ENCODE measurements around the gene PHGDH. TPM values are rescaled to one million over a fixed set of nuclear protein-coding genes. Genes with fewer than 3 reads are reported as not detected.

The PHGDH gene
- total RNA-seq, 1 donor from 2014 or later = 371 TPM

DNA sequence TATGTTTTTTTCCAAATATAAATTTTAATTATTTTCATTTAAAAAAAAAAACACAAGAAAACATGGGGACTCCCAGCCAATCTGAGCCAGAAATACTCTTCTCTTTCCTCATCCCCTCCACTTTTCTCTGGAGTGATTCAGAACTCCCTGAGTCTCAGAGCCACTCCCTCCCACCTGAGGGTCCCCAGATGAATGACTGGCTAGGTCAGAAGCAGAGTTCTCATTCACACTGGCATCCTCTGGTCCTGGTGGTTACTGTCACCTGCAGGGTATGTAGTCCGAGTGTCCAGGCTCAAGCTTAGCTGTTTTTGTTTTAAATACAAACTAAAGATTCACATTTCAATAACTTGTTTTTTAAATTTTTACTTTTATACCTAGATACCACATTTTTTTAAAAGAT, 50.7 kb downstream of the PHGDH start:
- no peak overlapping the region for H3K4me3 ChIP-seq (ENCODE audit: insufficient read depth, low read depth, low read length)
- TF ChIP-seq, protein P1, sequence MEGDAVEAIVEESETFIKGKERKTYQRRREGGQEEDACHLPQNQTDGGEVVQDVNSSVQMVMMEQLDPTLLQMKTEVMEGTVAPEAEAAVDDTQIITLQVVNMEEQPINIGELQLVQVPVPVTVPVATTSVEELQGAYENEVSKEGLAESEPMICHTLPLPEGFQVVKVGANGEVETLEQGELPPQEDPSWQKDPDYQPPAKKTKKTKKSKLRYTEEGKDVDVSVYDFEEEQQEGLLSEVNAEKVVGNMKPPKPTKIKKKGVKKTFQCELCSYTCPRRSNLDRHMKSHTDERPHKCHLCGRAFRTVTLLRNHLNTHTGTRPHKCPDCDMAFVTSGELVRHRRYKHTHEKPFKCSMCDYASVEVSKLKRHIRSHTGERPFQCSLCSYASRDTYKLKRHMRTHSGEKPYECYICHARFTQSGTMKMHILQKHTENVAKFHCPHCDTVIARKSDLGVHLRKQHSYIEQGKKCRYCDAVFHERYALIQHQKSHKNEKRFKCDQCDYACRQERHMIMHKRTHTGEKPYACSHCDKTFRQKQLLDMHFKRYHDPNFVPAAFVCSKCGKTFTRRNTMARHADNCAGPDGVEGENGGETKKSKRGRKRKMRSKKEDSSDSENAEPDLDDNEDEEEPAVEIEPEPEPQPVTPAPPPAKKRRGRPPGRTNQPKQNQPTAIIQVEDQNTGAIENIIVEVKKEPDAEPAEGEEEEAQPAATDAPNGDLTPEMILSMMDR (IDR thresholded peaks at IDR 0.05; ENCODE audit: insufficient read depth, low read depth, low read length) = no peak
- no peak for TF ChIP-seq EZH2 (IDR thresholded peaks at IDR 0.05; ENCODE audit: insufficient read depth, low read length)
- Mint-ChIP-seq H3K4me1 (ENCODE audit: low read depth, unreplicated experiment) (peaks cover 5% of the 10 kb centered on the region), H3K27me3 (ENCODE audit: low read depth, unreplicated experiment) (peaks cover 15% of the 10 kb centered on the region), H3K36me3 (ENCODE audit: low read depth, unreplicated experiment) (no peaks in the 10 kb centered on the region), H3K27ac (ENCODE audit: unreplicated experiment) (no peak overlapping the region), H3K9me3 (ENCODE audit: unreplicated experiment) (no peaks in the 10 kb centered on the region), H3K4me3 (ENCODE audit: unreplicated experiment) (no peak overlapping the region)
- H3K27ac ChIP-seq (ENCODE audit: low read depth, low read length) = no peak overlapping the region
- no peaks in the 10 kb centered on the region for H3K79me2 ChIP-seq (ENCODE audit: insufficient read depth, low read length)
- no peak for FAIRE-seq
- H2AFZ ChIP-seq (ENCODE audit: low read depth, low read length) = no peak overlapping the region
- H3K36me3 ChIP-seq (ENCODE audit: insufficient read depth, low read length) = no peaks in the 10 kb centered on the region
- DNase-seq (ENCODE audit: low read depth) = no peak
- no peaks in the 10 kb centered on the region for H4K20me1 ChIP-seq (ENCODE audit: insufficient read depth, low read length)
- no peak overlapping the region for H3K9ac ChIP-seq (ENCODE audit: low read length)
- H3K9me3 ChIP-seq (ENCODE audit: insufficient read depth, low read depth, low read length) = no peaks in the 10 kb centered on the region
- no peaks in the 10 kb centered on the region for H3K4me1 ChIP-seq (ENCODE audit: insufficient read depth, low read length)
- H3K27me3 ChIP-seq (ENCODE audit: insufficient read depth, low read length) = peaks cover 21% of the 10 kb centered on the region
- H3K4me2 ChIP-seq (ENCODE audit: low read length) = no peak overlapping the region

DNA sequence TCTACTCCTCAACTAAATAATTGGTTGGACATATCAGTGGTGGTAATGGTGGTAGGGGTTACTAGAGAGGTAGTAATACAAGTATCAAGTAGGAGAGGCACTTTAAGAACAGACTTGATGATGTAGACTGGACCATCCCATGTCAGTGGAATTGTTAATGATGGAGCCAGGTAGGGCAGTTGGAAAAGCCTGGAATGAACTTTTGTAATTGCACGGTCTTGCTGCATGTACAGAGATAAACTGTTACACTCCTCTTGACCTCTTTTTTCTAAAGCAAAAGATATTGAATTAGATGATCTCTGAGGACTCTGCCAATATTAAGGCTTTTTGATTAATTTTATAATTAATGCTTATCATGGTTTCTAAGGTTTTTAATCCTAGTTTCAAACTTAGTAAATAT, 51.2 kb downstream of the PHGDH start:
- H3K4me2 ChIP-seq (ENCODE audit: low read length) = no peak overlapping the region
- no peaks in the 10 kb centered on the region for H3K9me3 Mint-ChIP-seq (ENCODE audit: unreplicated experiment)
- no peak overlapping the region for H3K4me3 Mint-ChIP-seq (ENCODE audit: unreplicated experiment)
- H3K4me1 ChIP-seq (ENCODE audit: insufficient read depth, low read length) = no peaks in the 10 kb centered on the region
- peaks cover 6% of the 10 kb centered on the region for H3K4me1 Mint-ChIP-seq (ENCODE audit: low read depth, unreplicated experiment)
- H3K9ac ChIP-seq (ENCODE audit: low read length) = no peak overlapping the region
- no peaks in the 10 kb centered on the region for H3K36me3 ChIP-seq (ENCODE audit: insufficient read depth, low read length)
- no peaks in the 10 kb centered on the region for H4K20me1 ChIP-seq (ENCODE audit: insufficient read depth, low read length)
- TF ChIP-seq EZH2 (IDR thresholded peaks at IDR 0.05; ENCODE audit: insufficient read depth, low read length) = no peak
- TF ChIP-seq, protein P1 (IDR thresholded peaks at IDR 0.05; ENCODE audit: insufficient read depth, low read depth, low read length) = no peak
- DNase-seq (ENCODE audit: low read depth) (no peak), FAIRE-seq (no peak)
- H2AFZ ChIP-seq (ENCODE audit: low read depth, low read length) = no peak overlapping the region
- no peak overlapping the region for H3K4me3 ChIP-seq (ENCODE audit: insufficient read depth, low read depth, low read length)
- H3K79me2 ChIP-seq (ENCODE audit: insufficient read depth, low read length) = no peaks in the 10 kb centered on the region
- no peak overlapping the region for H3K27ac Mint-ChIP-seq (ENCODE audit: unreplicated experiment)
- H3K27ac ChIP-seq (ENCODE audit: low read depth, low read length) = no peak overlapping the region
- no peaks in the 10 kb centered on the region for H3K9me3 ChIP-seq (ENCODE audit: insufficient read depth, low read depth, low read length)
- H3K27me3 Mint-ChIP-seq (ENCODE audit: low read depth, unreplicated experiment) = peaks cover 12% of the 10 kb centered on the region
- peaks cover 23% of the 10 kb centered on the region for H3K27me3 ChIP-seq (ENCODE audit: insufficient read depth, low read length)
- no peaks in the 10 kb centered on the region for H3K36me3 Mint-ChIP-seq (ENCODE audit: low read depth, unreplicated experiment)

DNA sequence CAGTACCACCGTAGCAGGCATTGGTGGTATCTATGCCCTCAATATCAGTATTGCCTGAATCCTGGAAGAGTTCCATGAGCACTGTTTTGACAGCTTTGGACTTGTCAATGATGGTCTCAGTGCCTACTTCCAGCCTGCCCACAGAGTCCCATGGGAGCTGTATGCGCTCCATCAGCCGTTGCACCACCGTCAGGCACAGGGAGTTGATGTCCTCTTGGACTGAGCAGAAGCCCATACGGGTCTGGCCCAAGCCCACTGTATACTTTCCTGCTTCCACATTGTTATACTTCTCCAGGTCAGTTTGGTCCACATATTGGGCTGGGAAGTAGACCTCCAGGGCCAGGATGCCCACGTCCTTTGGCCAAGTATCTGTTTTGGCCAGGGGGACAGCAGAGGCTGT, 52.5 kb downstream of the PHGDH start:
- Histone ChIP-seq H3K4me2 (ENCODE audit: low read length) (no peak overlapping the region), H3K27me3 (ENCODE audit: insufficient read depth, low read length) (peaks cover 30% of the 10 kb centered on the region), H3K9me3 (ENCODE audit: insufficient read depth, low read depth, low read length) (no peaks in the 10 kb centered on the region), H3K36me3 (ENCODE audit: insufficient read depth, low read length) (no peaks in the 10 kb centered on the region), H3K27ac (ENCODE audit: low read depth, low read length) (no peak overlapping the region), H4K20me1 (ENCODE audit: insufficient read depth, low read length) (no peaks in the 10 kb centered on the region), H3K4me3 (ENCODE audit: insufficient read depth, low read depth, low read length) (no peak overlapping the region), H3K9ac (ENCODE audit: low read length) (no peak overlapping the region), H3K79me2 (ENCODE audit: insufficient read depth, low read length) (no peaks in the 10 kb centered on the region), H2AFZ (ENCODE audit: low read depth, low read length) (no peak overlapping the region), H3K4me1 (ENCODE audit: insufficient read depth, low read length) (no peaks in the 10 kb centered on the region)
- TF ChIP-seq, protein P1 (IDR thresholded peaks at IDR 0.05; ENCODE audit: insufficient read depth, low read depth, low read length) = no peak
- TF ChIP-seq EZH2 (IDR thresholded peaks at IDR 0.05; ENCODE audit: insufficient read depth, low read length) = no peak
- H3K4me1 Mint-ChIP-seq (ENCODE audit: low read depth, unreplicated experiment) = peaks cover 6% of the 10 kb centered on the region
- no peak overlapping the region for H3K4me3 Mint-ChIP-seq (ENCODE audit: unreplicated experiment)
- H3K27me3 Mint-ChIP-seq (ENCODE audit: low read depth, unreplicated experiment) = peaks cover 14% of the 10 kb centered on the region
- DNase-seq (ENCODE audit: low read depth) (no peak), FAIRE-seq (no peak)
- H3K9me3 Mint-ChIP-seq (ENCODE audit: unreplicated experiment) = no peaks in the 10 kb centered on the region
- no peaks in the 10 kb centered on the region for H3K36me3 Mint-ChIP-seq (ENCODE audit: low read depth, unreplicated experiment)
- no peak overlapping the region for H3K27ac Mint-ChIP-seq (ENCODE audit: unreplicated experiment)

Data from astrocyte (in vitro differentiated cells and primary cell).